GM12878 (cell line): ENCODE data around the gene WFS1. TPM values are rescaled to one million over a fixed set of nuclear protein-coding genes. Genes with fewer than 3 reads are reported as not detected.

Source experiments
- ATAC-seq: fragments of 200-7000 bp; cut with Tn5 transposase; 3 replicates; pipeline ENCODE4 v1.9.1; 2020; ENCODE audit warnings: mild to moderate bottlenecking, moderate library complexity
- BruUV-seq: library from RNA; stranded (reverse); fragments of 400-500 nt; replicated peaks from 2 replicates; lab custom pipeline; 2021; lab: Mats Ljungman, UMichigan
- CTCF ChIA-PET: fragments of 300-600 bp; sonication (Branson Sonifier 250); formaldehyde crosslinking; extraction: SDS; loops from one replicate; lab custom pipeline; 2021; ENCODE audit warnings: inconsistent platforms; lab: Yijun Ruan, JAX
- POLR2A ChIA-PET: fragments of 350-600 bp; formaldehyde crosslinking; extraction: SDS; loops from one replicate; lab custom pipeline; 2021; ENCODE audit warnings: inconsistent platforms; lab: Charles Lee
- RAD21 ChIA-PET: fragments of 300-600 bp; sonication (Branson Sonifier 250); formaldehyde crosslinking; loops from one replicate; lab custom pipeline; 2023; ENCODE audit warnings: antibody characterized with exemption; ENCODE audit not compliant: unreplicated experiment; lab: Charles Lee
- SMC1A ChIA-PET: fragments of 300-600 bp; sonication (Branson Sonifier 250); formaldehyde crosslinking; loops from one replicate; lab custom pipeline; 2023; ENCODE audit not compliant: unreplicated experiment, uncharacterized antibody; lab: Charles Lee
- DNase-seq: peaks from one replicate; pipeline ENCODE4 v3.0.0-alpha.2; 2011; ENCODE audit warnings: low read depth, low spot score
- FAIRE-seq: peaks from 3 replicates; lab custom pipeline; 2011; peaks lifted over from hg19 to GRCh38; lab: Jason Lieb, UNC
- H2AFZ ChIP-seq: 2 replicates; pipeline ENCODE4 v1.6.0; 2011; ENCODE audit warnings: low read depth, low read length, control low read depth; ENCODE audit not compliant: control insufficient read depth
- H3K27ac ChIP-seq: 2 replicates; pipeline ENCODE4 v1.5.1; 2011; ENCODE audit warnings: control low read depth; ENCODE audit not compliant: control insufficient read depth, insufficient read depth
- H3K27me3 ChIP-seq, 2 experiments: replicated peaks in 1 of 2; 2 replicates each; pipeline versions ENCODE4 v1.6.0 to v1.6.1; 2011; ENCODE audit warnings: low read length in 1 of 2; ENCODE audit not compliant: control insufficient read depth in 2 of 2, insufficient read depth in 2 of 2
- H3K36me3 ChIP-seq, 2 experiments: 2 replicates each; pipeline ENCODE4 v1.5.1; 2011; ENCODE audit warnings: low read length in 1 of 2; ENCODE audit not compliant: control insufficient read depth in 2 of 2, insufficient read depth in 2 of 2
- H3K4me1 ChIP-seq: 2 replicates; pipeline ENCODE4 v1.6.1; 2011; ENCODE audit warnings: mild to moderate bottlenecking, low read length, moderate library complexity, mixed read lengths; ENCODE audit not compliant: control insufficient read depth, insufficient read depth
- H3K4me2 ChIP-seq: 2 replicates; pipeline ENCODE4 v1.6.0; 2011; ENCODE audit warnings: control low read depth; ENCODE audit not compliant: control insufficient read depth, insufficient read depth
- H3K4me3 ChIP-seq: fragments of 200-600 bp; sonication (generic); 2 replicates; pipeline ENCODE4 v1.5.1; 2016
- H3K79me2 ChIP-seq: 2 replicates; pipeline ENCODE4 v1.6.0; 2011; ENCODE audit warnings: low read length; ENCODE audit not compliant: control insufficient read depth, insufficient read depth
- H3K9ac ChIP-seq: 2 replicates; pipeline ENCODE4 v1.8.0; 2011; ENCODE audit warnings: low read length, control low read depth, mixed read lengths; ENCODE audit not compliant: control insufficient read depth, insufficient read depth
- H3K9me3 ChIP-seq: replicated peaks from 3 replicates; pipeline ENCODE4 v1.5.1; 2011; ENCODE audit warnings: mild to moderate bottlenecking, low read length; ENCODE audit not compliant: control insufficient read depth, insufficient read depth
- H4K20me1 ChIP-seq: 2 replicates; pipeline ENCODE4 v1.6.0; 2011; ENCODE audit not compliant: control insufficient read depth, insufficient read depth
- ATF2 ChIP-seq: IDR thresholded peaks from 2 replicates; pipeline ENCODE4 v1.6.1; 2012; ENCODE audit warnings: low read length, inconsistent platforms
- BMI1 ChIP-seq: fragments of 450-650 bp; IDR thresholded peaks from 2 replicates; pipeline ENCODE4 v1.6.1; 2016; ENCODE audit warnings: mild to moderate bottlenecking, moderate library complexity, borderline replicate concordance
- EGR1 ChIP-seq, 2 experiments: IDR thresholded peaks; 1 replicate in 1 of 2; 2 replicates in 1 of 2; pipeline ENCODE4 v1.6.1; 2011 to 2012; ENCODE audit warnings: low read depth in 2 of 2, low read length in 2 of 2, borderline replicate concordance in 1 of 2, mild to moderate bottlenecking in 1 of 2, moderate library complexity in 1 of 2
- FOS ChIP-seq: IDR thresholded peaks from 3 replicates; pipeline ENCODE4 v1.6.1; 2011; ENCODE audit warnings: borderline replicate concordance; ENCODE audit not compliant: insufficient read length; ENCODE audit errors: extremely low read depth
- JUND ChIP-seq: IDR thresholded peaks from 2 replicates; pipeline ENCODE4 v1.6.1; 2012; ENCODE audit warnings: low read depth, mild to moderate bottlenecking, low read length, improper control_type of control experiment, moderate library complexity
- KLF5 ChIP-seq: fragments of 450-650 bp; IDR thresholded peaks from 2 replicates; pipeline ENCODE4 v1.6.1; 2014; ENCODE audit warnings: mild to moderate bottlenecking; ENCODE audit not compliant: partially characterized antibody
- SP1 ChIP-seq: IDR thresholded peaks from one replicate; pipeline ENCODE4 v1.6.1; 2011; ENCODE audit warnings: low read depth, low read length
- SRF ChIP-seq, 2 experiments: IDR thresholded peaks; 2 replicates each; pipeline ENCODE4 v1.6.1; 2011; ENCODE audit warnings: low read depth in 2 of 2, low read length in 2 of 2, mild to moderate bottlenecking in 1 of 2, moderate library complexity in 1 of 2
- STAT1 ChIP-seq: fragments of 450-650 bp; conservative IDR thresholded peaks from 2 replicates; pipeline ENCODE4 v1.6.1; 2014; ENCODE audit warnings: antibody characterized with exemption, mild to moderate bottlenecking
- TAF1 ChIP-seq: IDR thresholded peaks from 2 replicates; pipeline ENCODE4 v1.6.1; 2011; ENCODE audit warnings: mild to moderate bottlenecking, low read depth, low read length, borderline replicate concordance
- TARDBP ChIP-seq: IDR thresholded peaks from 2 replicates; pipeline ENCODE4 v1.6.1; 2016; ENCODE audit warnings: borderline replicate concordance
- WGBS: methylation state at CpG from one replicate; pipeline ENCODE4 v1.1.6; 2016; ENCODE audit warnings: low lambda C conversion rate; ENCODE audit not compliant: insufficient replicate concordance, insufficient coverage; ENCODE audit errors: missing lambda C conversion rate; 5-methylcytosine and 5-hydroxymethylcytosine counted together
- in situ Hi-C: fragments of 300-500 bp; cut with MboI; formaldehyde crosslinking; loops from 9 replicates; pipeline ENCODE4 v1.14.3; 2018; ENCODE audit warnings: mixed read lengths
- intact Hi-C: fragments of 100-400 bp; cut with micrococcal nuclease; formaldehyde crosslinking; loops from one replicate; pipeline ENCODE4 v1.14.2; 2022; ENCODE audit not compliant: unreplicated experiment
- polyA plus RNA-seq, 11 experiments: library from polyadenylated mRNA; depleted of rRNA in 4 of 11; unstranded in 6 of 11; stranded (reverse) in 5 of 11; fragments of >200 nt; fragmentation: Nextera tagmentation in 4 of 11; fragmentation: Illumina TruSeq in 1 of 11; extraction: Ambion mirVana in 4 of 11; extraction: Trizol in 1 of 11; gene quantifications; 1 replicate in 1 of 11; 2 replicates in 10 of 11; pipeline versions ENCODE4 v1.2.1 to v1.2.3, GENCODE V29; 2011 to 2016; ENCODE audit warnings: inconsistent platforms in 2 of 11, missing spikeins in 2 of 11, low read depth in 1 of 11
- total RNA-seq, 4 experiments: library from RNA; depleted of rRNA in 3 of 4; stranded (reverse); fragments of >200 nt in 3 of 4; fragmentation: Illumina TruSeq in 1 of 4; extraction: Trizol in 1 of 4; gene quantifications; 2 replicates each; pipeline versions ENCODE4 v1.2.1 to v1.2.3, GENCODE V29; 2013 to 2021
- TF ChIP-seq, protein P1 (sequence below): fragments of 450-650 bp; formaldehyde crosslinking; IDR thresholded peaks from 2 replicates; pipeline ENCODE4 v1.5.0; 2022; ENCODE audit warnings: mild to moderate bottlenecking, missing genetic modification characterization

WFS1 gene
- total and polyA plus RNA-seq, 10 of the 15 experiments (the other 5 are each of a cell fraction or from before 2014, with no cell fraction given), result 0.31 to 4.7 (median 2.0) TPM

DNA sequence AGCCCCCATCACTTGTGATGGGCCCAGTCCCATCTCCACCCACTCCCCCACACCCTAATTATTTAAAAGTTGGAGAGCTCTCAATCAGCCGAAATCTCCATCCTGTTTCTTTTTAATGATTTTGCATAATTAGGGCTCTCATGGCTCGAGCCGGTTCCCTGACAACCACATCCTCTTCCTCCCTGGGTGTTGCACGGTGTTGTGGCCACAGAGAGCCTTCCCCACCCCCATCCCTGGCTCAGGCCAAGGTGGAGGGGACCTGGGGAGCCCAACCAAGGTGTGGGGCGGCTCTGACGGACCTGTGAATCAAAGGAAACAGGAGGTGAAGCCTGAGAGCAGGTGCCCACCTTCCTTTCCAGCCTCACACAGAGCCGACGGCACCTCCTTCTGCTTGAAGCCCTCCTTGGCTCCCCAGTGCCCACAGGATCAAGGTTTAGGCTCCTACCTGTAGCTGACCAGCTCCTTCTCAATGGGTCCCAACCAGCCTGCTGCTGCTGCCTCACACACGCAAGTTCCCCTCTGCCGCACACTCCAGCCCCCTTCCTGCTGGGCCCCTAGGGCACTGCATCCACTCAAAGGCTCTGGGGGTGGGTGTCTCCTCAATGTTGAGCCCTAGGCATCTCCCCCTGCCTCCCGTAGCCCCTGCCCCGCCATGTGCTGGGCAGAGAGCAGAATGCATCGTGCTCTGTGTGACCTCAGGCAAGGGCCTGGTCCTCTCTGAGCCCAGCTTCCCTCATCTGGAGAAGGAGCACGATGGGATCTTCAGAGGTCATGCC, 68.7 kb downstream of the WFS1 start (continued):
- TF ChIP-seq TAF1 (no peak), EGR1 (IDR thresholded peaks at IDR 0.05; ENCODE audit: borderline replicate concordance in 1 of 2, low read depth in 2 of 2, low read length in 2 of 2) (no peak), KLF5 (no peak), SRF (IDR thresholded peaks at IDR 0.05; ENCODE audit: low read depth in 2 of 2, low read length in 2 of 2) (no peak)
- TF ChIP-seq, protein P1, sequence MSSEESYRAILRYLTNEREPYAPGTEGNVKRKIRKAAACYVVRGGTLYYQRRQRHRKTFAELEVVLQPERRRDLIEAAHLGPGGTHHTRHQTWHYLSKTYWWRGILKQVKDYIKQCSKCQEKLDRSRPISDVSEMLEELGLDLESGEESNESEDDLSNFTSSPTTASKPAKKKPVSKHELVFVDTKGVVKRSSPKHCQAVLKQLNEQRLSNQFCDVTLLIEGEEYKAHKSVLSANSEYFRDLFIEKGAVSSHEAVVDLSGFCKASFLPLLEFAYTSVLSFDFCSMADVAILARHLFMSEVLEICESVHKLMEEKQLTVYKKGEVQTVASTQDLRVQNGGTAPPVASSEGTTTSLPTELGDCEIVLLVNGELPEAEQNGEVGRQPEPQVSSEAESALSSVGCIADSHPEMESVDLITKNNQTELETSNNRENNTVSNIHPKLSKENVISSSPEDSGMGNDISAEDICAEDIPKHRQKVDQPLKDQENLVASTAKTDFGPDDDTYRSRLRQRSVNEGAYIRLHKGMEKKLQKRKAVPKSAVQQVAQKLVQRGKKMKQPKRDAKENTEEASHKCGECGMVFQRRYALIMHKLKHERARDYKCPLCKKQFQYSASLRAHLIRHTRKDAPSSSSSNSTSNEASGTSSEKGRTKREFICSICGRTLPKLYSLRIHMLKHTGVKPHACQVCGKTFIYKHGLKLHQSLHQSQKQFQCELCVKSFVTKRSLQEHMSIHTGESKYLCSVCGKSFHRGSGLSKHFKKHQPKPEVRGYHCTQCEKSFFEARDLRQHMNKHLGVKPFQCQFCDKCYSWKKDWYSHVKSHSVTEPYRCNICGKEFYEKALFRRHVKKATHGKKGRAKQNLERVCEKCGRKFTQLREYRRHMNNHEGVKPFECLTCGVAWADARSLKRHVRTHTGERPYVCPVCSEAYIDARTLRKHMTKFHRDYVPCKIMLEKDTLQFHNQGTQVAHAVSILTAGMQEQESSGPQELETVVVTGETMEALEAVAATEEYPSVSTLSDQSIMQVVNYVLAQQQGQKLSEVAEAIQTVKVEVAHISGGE (CRISPR knock-in tag), result no peak
- TF ChIP-seq, all 136 proteins: peak for 0

DNA sequence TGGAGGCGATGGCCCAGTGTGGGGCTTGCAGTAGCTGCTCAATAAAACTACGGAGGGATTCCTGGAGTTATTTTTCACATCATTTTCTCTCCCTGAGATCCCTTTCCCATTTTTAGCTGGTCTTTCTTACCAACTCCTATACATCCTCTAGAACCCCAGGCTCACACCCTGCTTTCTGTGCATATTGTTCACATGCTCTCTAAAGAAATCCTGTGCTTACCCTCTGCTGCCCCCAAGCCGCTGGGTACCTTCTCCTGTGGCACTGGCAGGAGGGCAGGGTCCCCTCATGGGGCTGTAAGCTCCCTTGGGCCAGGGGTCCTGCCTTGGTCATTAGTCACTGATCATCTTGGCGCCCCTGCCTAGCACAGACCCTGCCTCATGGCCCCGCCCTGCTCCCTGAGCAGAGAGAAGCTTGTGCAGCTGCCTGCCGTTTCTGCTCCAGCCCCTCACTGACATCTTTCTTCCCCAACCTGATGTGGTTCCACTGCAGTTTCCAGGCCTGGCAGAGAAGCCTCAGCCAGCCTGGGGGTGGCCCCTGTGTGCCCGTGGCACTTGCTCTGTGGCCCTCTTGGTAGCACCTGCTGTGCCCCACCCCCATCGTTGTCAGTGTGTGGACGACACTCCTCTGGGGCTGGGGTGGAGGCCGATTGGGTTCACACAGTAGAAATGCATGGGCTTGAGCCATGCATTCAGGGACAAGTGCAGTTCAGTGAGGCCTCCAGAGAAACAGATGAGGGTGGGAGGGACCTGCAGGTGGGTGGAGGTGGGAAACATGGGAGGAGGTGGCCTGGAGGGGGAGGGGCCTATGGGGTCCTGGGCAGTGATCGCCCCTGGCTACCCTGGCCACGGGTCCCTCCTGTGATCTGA, 69.5 kb downstream of the WFS1 start:
- H3K27me3 ChIP-seq, result no peaks in the 10 kb centered on the region; a peak in 1 of 4 replicates
- H3K36me3 ChIP-seq, result no peaks in the 10 kb centered on the region
- no peaks in the 10 kb centered on the region for H4K20me1 ChIP-seq
- H3K9me3 ChIP-seq, result no peaks in the 10 kb centered on the region; the same call in 2 of the 3 replicates
- POLR2A ChIA-PET, result no interaction called here
- H3K4me2 ChIP-seq, result no peak overlapping the region
- BruUV-seq, result no TSS peak
- in situ Hi-C loops, result no loop called here
- ATAC-seq, result no peak
- H3K9ac ChIP-seq, result no peak overlapping the region
- RAD21 ChIA-PET, result no interaction called here
- no peak overlapping the region for H3K27ac ChIP-seq
- no peak overlapping the region for H2AFZ ChIP-seq
- SMC1A ChIA-PET, result no interaction called here
- CTCF ChIA-PET, result interaction anchor here (0.8 to 1.4 kb wide), 2 partner anchors 11 to 325 kb away, joined by 3 to 5 read pairs; no protein-coding TSS in a partner anchor
- no peak for DNase-seq
- no peaks in the 10 kb centered on the region for H3K79me2 ChIP-seq
- WGBS, result 16% methylated on average over 12 of the region's 12 CpGs
- no peak for FAIRE-seq
- H3K4me3 ChIP-seq, result no peak overlapping the region
- intact Hi-C loops, result no loop called here
- no peaks in the 10 kb centered on the region for H3K4me1 ChIP-seq
- TF ChIP-seq FOS, result no peak
- TF ChIP-seq SP1, result no peak
- no peak for TF ChIP-seq STAT1
- no peak for TF ChIP-seq TARDBP
- TF ChIP-seq JUND, result no peak
- TF ChIP-seq ATF2, result no peak
- TF ChIP-seq BMI1, result no peak
